KOPT-K1 (cell line): Measurements from ENCODE around the gene FJX1.

ENCODE experiments used
- H3K27ac ChIP-seq: fragments of 200-600 bp; sonication (generic); 2 replicates; pipeline ENCODE4 v1.5.1; 2016; ENCODE audit warnings: antibody characterized with exemption, mild to moderate bottlenecking, low read depth, low read length; ENCODE audit not compliant: poor library complexity, severe bottlenecking
- H3K36me3 ChIP-seq: fragments of 200-600 bp; sonication (generic); 2 replicates; pipeline ENCODE4 v1.5.1; 2017; ENCODE audit warnings: antibody characterized with exemption, mild to moderate bottlenecking, low read length, moderate library complexity; ENCODE audit not compliant: insufficient read depth
- H3K9me3 ChIP-seq: fragments of 200-600 bp; sonication (generic); 2 replicates; pipeline ENCODE4 v1.5.1; 2017; ENCODE audit warnings: antibody characterized with exemption, low read length, mild to moderate bottlenecking; ENCODE audit not compliant: insufficient read depth, poor library complexity, severe bottlenecking

FJX1 gene

GRCh38 chr11:35618497-35619115, 346 bp downstream of the FJX1 start:
- H3K27ac ChIP-seq: no peak overlapping the region
- no peaks in the 10 kb centered on the region for H3K9me3 ChIP-seq
- no peaks in the 10 kb centered on the region for H3K36me3 ChIP-seq

- H3K27ac ChIP-seq: no peak overlapping the region
- H3K9me3 ChIP-seq: no peaks in the 10 kb centered on the region
- no peaks in the 10 kb centered on the region for H3K36me3 ChIP-seq
Observed at GRCh38 chr11:35619116-35619854, 1.0 kb downstream of the FJX1 start.

GRCh38 chr11:35619855-35620640, 1.8 kb downstream of the FJX1 start:
- Histone ChIP-seq H3K9me3 (no peaks in the 10 kb centered on the region), H3K27ac (no peak overlapping the region), H3K36me3 (no peaks in the 10 kb centered on the region)

GRCh38 chr11:35620795-35621194, 2.5 kb downstream of the FJX1 start:
- no peaks in the 10 kb centered on the region for H3K36me3 ChIP-seq
- H3K9me3 ChIP-seq: no peaks in the 10 kb centered on the region
- no peak overlapping the region for H3K27ac ChIP-seq

GRCh38 chr11:35621620-35622019, 3.4 kb downstream of the FJX1 start:
- no peaks in the 10 kb centered on the region for H3K36me3 ChIP-seq
- H3K9me3 ChIP-seq: no peaks in the 10 kb centered on the region
- H3K27ac ChIP-seq: no peak overlapping the region

GRCh38 chr11:35622070-35622469, 3.8 kb downstream of the FJX1 start:
- Histone ChIP-seq H3K36me3 (no peaks in the 10 kb centered on the region), H3K27ac (no peak overlapping the region), H3K9me3 (no peaks in the 10 kb centered on the region)

- no peaks in the 10 kb centered on the region for H3K9me3 ChIP-seq
- H3K36me3 ChIP-seq: no peaks in the 10 kb centered on the region
- H3K27ac ChIP-seq: no peak overlapping the region
Observed at GRCh38 chr11:35623621-35624168, 5.4 kb downstream of the FJX1 start.

GRCh38 chr11:35624316-35624715, 6.1 kb downstream of the FJX1 start:
- Histone ChIP-seq H3K27ac (no peak overlapping the region), H3K9me3 (no peaks in the 10 kb centered on the region)

GRCh38 chr11:35624781-35625180, 6.5 kb downstream of the FJX1 start:
- Histone ChIP-seq H3K36me3 (no peaks in the 10 kb centered on the region), H3K9me3 (no peaks in the 10 kb centered on the region), H3K27ac (no peak overlapping the region)

More at GRCh38 chr11:35624316-35624715, 6.1 kb downstream of the FJX1 start:
- H3K36me3 ChIP-seq: no peaks in the 10 kb centered on the region

GRCh38 chr11:35626501-35626900, 8.2 kb downstream of the FJX1 start:
- H3K9me3 ChIP-seq: no peaks in the 10 kb centered on the region
- no peak overlapping the region for H3K27ac ChIP-seq
- no peaks in the 10 kb centered on the region for H3K36me3 ChIP-seq

- H3K36me3 ChIP-seq: no peaks in the 10 kb centered on the region
- no peak overlapping the region for H3K27ac ChIP-seq
- no peaks in the 10 kb centered on the region for H3K9me3 ChIP-seq
Observed at GRCh38 chr11:35629511-35629910, 11.3 kb downstream of the FJX1 start.

- H3K9me3 ChIP-seq: no peaks in the 10 kb centered on the region
- H3K27ac ChIP-seq: no peak overlapping the region
- H3K36me3 ChIP-seq: no peaks in the 10 kb centered on the region
Observed at GRCh38 chr11:35629914-35630313, 11.7 kb downstream of the FJX1 start.

- Histone ChIP-seq H3K36me3 (no peaks in the 10 kb centered on the region), H3K27ac (no peak overlapping the region), H3K9me3 (no peaks in the 10 kb centered on the region)
Observed at GRCh38 chr11:35631891-35632290, 13.6 kb downstream of the FJX1 start.

GRCh38 chr11:35632301-35632700, 14.0 kb downstream of the FJX1 start:
- H3K36me3 ChIP-seq: no peaks in the 10 kb centered on the region
- H3K9me3 ChIP-seq: no peaks in the 10 kb centered on the region
- H3K27ac ChIP-seq: no peak overlapping the region

- Histone ChIP-seq H3K9me3 (no peaks in the 10 kb centered on the region), H3K27ac (no peak overlapping the region), H3K36me3 (no peaks in the 10 kb centered on the region)
Observed at GRCh38 chr11:35633827-35634423, 15.7 kb downstream of the FJX1 start.
